ENCODE results near the gene SLC51A. TPM values are rescaled to one million over a fixed set of nuclear protein-coding genes. Genes with fewer than 3 reads are reported as not detected.

Gene SLC51A
- polyA plus RNA-seq, 4 donors = 8.2 to 12.8 (median 11.2) TPM

- no peak for DNase-seq (ENCODE audit: low read depth in 4 of 4, low spot score in 3 of 4)
Measured at GRCh38 chr3:196280689-196281440, 64.5 kb downstream of the SLC51A start.

- DNase-seq (ENCODE audit: low read depth in 4 of 4, low spot score in 3 of 4) = no peak
Measured at GRCh38 chr3:196281962-196282361, 65.6 kb downstream of the SLC51A start.

Other genes starting within 250 kb of the SLC51A start
- 10 to 100 TPM; 41.7 to 53.6 (median 47.5) TPM for gene TFRC, start 134.4 kb upstream of the SLC51A start, polyA plus RNA-seq (ENCODE audit: insufficient read length in 4 of 4)
- not detected for gene ZDHHC19, start 5.1 kb upstream of the SLC51A start, polyA plus RNA-seq (ENCODE audit: insufficient read length in 4 of 4)
- gene PCYT1A, start 71.2 kb downstream of the SLC51A start, polyA plus RNA-seq (ENCODE audit: insufficient read length in 4 of 4) = 10 to 100 TPM; 34.3 to 40.9 (median 39.3) TPM
- gene DYNLT2B, start 101.7 kb downstream of the SLC51A start, polyA plus RNA-seq (ENCODE audit: insufficient read length in 4 of 4) = 10 to 100 TPM; 19.4 to 39.0 (median 35.7) TPM
- under 1 TPM; 0.11 to 0.34 (median 0.29) TPM for gene TM4SF19, start 121.9 kb downstream of the SLC51A start, polyA plus RNA-seq (ENCODE audit: insufficient read length in 4 of 4)
- gene UBXN7, start 215.9 kb downstream of the SLC51A start, polyA plus RNA-seq (ENCODE audit: insufficient read length in 4 of 4) = 10 to 100 TPM; 30.5 to 36.7 (median 33.3) TPM